Astrocyte (in vitro differentiated cells and primary cell): ENCODE data around the gene ARSK. TPM values are rescaled to one million over a fixed set of nuclear protein-coding genes. Genes with fewer than 3 reads are reported as not detected.

Experiments used
- DNase-seq: peaks from one replicate; pipeline ENCODE4 v3.0.0-alpha.2; 2010; ENCODE audit warnings: low read depth
- FAIRE-seq: peaks from 2 replicates; lab custom pipeline; 2011; peaks lifted over from hg19 to GRCh38; lab: Jason Lieb, UNC
- H2AFZ ChIP-seq: 2 replicates; pipeline ENCODE4 v1.6.0; 2012; ENCODE audit warnings: low read depth, low read length, inconsistent platforms
- H3K27ac ChIP-seq: 2 replicates; pipeline ENCODE4 v1.5.1; 2011; ENCODE audit warnings: low read depth, low read length, inconsistent platforms
- H3K27me3 ChIP-seq: 2 replicates; pipeline ENCODE4 v1.6.0; 2011; ENCODE audit warnings: low read length, inconsistent platforms; ENCODE audit not compliant: insufficient read depth
- H3K36me3 ChIP-seq: 2 replicates; pipeline ENCODE4 v1.5.1; 2011; ENCODE audit warnings: low read length, inconsistent platforms; ENCODE audit not compliant: insufficient read depth
- H3K4me1 ChIP-seq: 2 replicates; pipeline ENCODE4 v1.5.1; 2011; ENCODE audit warnings: low read length, inconsistent platforms; ENCODE audit not compliant: insufficient read depth
- H3K4me2 ChIP-seq: 2 replicates; pipeline ENCODE4 v1.6.0; 2012; ENCODE audit warnings: low read length, inconsistent platforms
- H3K4me3 ChIP-seq: 2 replicates; pipeline ENCODE4 v1.5.1; 2011; ENCODE audit warnings: low read depth, mild to moderate bottlenecking, low read length, inconsistent platforms; ENCODE audit not compliant: insufficient read depth
- H3K79me2 ChIP-seq: 2 replicates; pipeline ENCODE4 v1.6.0; 2012; ENCODE audit warnings: mild to moderate bottlenecking, low read length, inconsistent platforms; ENCODE audit not compliant: insufficient read depth
- H3K9ac ChIP-seq: 2 replicates; pipeline ENCODE4 v1.6.0; 2012; ENCODE audit warnings: mild to moderate bottlenecking, low read length, inconsistent platforms
- H3K9me3 ChIP-seq: 2 replicates; pipeline ENCODE4 v1.5.1; 2012; ENCODE audit warnings: low read depth, mild to moderate bottlenecking, low read length, inconsistent platforms; ENCODE audit not compliant: insufficient read depth
- H4K20me1 ChIP-seq: 2 replicates; pipeline ENCODE4 v1.6.0; 2012; ENCODE audit warnings: low read length, inconsistent platforms; ENCODE audit not compliant: insufficient read depth
- H3K27ac Mint-ChIP-seq: one replicate; pipeline ENCODE4 v1.8.0; 2021; ENCODE audit warnings: mild to moderate bottlenecking, mixed read lengths; ENCODE audit not compliant: unreplicated experiment
- H3K27me3 Mint-ChIP-seq: one replicate; pipeline ENCODE4 v1.8.0; 2021; ENCODE audit warnings: low read depth, mixed read lengths; ENCODE audit not compliant: unreplicated experiment
- H3K36me3 Mint-ChIP-seq: one replicate; pipeline ENCODE4 v1.8.0; 2021; ENCODE audit warnings: low read depth, mixed read lengths; ENCODE audit not compliant: unreplicated experiment
- H3K4me1 Mint-ChIP-seq: one replicate; pipeline ENCODE4 v1.8.0; 2021; ENCODE audit warnings: low read depth, mixed read lengths; ENCODE audit not compliant: unreplicated experiment
- H3K4me3 Mint-ChIP-seq: one replicate; pipeline ENCODE4 v1.8.0; 2021; ENCODE audit warnings: mild to moderate bottlenecking, moderate library complexity, mixed read lengths; ENCODE audit not compliant: unreplicated experiment
- H3K9me3 Mint-ChIP-seq: one replicate; pipeline ENCODE4 v1.8.0; 2021; ENCODE audit warnings: mild to moderate bottlenecking, mixed read lengths; ENCODE audit not compliant: unreplicated experiment
- CTCF ChIP-seq: IDR thresholded peaks from 2 replicates; pipeline ENCODE4 v1.5.1; 2011; ENCODE audit warnings: low read depth, mild to moderate bottlenecking, inconsistent platforms, low read length, moderate library complexity; ENCODE audit not compliant: insufficient read depth
- EZH2 ChIP-seq: IDR thresholded peaks from 2 replicates; pipeline ENCODE4 v1.6.1; 2012; ENCODE audit warnings: mild to moderate bottlenecking, low read length, inconsistent platforms; ENCODE audit not compliant: insufficient read depth
- total RNA-seq: library from RNA; stranded (reverse); gene quantifications from 2 replicates; pipeline ENCODE4 v1.2.1, GENCODE V29; 2021

The ARSK gene
- total RNA-seq, 1 donor from 2014 or later: 9.0 TPM

GRCh38 chr5:95621839-95622629 is 67.1 kb downstream of the ARSK start:
- Mint-ChIP-seq H3K27me3 (peaks cover 45% of the 10 kb centered on the region), H3K4me3 (peak overlapping the region; percentile 78), H3K4me1 (peaks cover 4% of the 10 kb centered on the region), H3K27ac (peak overlapping the region; percentile 9), H3K9me3 (peaks cover 4% of the 10 kb centered on the region), H3K36me3 (peaks cover 3% of the 10 kb centered on the region)
- Histone ChIP-seq H3K27ac (no peak overlapping the region), H4K20me1 (no peaks in the 10 kb centered on the region), H3K36me3 (no peaks in the 10 kb centered on the region), H3K9me3 (no peaks in the 10 kb centered on the region), H3K4me1 (peaks cover 19% of the 10 kb centered on the region), H3K79me2 (no peaks in the 10 kb centered on the region), H3K4me3 (no peak overlapping the region), H3K27me3 (peaks cover 4% of the 10 kb centered on the region), H3K4me2 (peak overlapping the region; percentile 93), H3K9ac (no peak overlapping the region), H2AFZ (peak overlapping the region; percentile 96)
- FAIRE-seq: no peak
- TF ChIP-seq EZH2 (peak; percentile 0), CTCF (no peak)
- DNase-seq: no peak

- H3K4me1 Mint-ChIP-seq: peaks cover 4% of the 10 kb centered on the region
- H3K27ac Mint-ChIP-seq: no peak overlapping the region
- TF ChIP-seq CTCF: no peak
- no peak for TF ChIP-seq EZH2
- peaks cover 4% of the 10 kb centered on the region for H3K27me3 ChIP-seq
- H3K9me3 ChIP-seq: no peaks in the 10 kb centered on the region
- H3K4me3 ChIP-seq: no peak overlapping the region
- FAIRE-seq (no peak), DNase-seq (no peak)
- no peak overlapping the region for H3K27ac ChIP-seq
- peaks cover 41% of the 10 kb centered on the region for H3K27me3 Mint-ChIP-seq
- no peak overlapping the region for H3K4me3 Mint-ChIP-seq
- H3K4me2 ChIP-seq: no peak overlapping the region
- no peaks in the 10 kb centered on the region for H3K79me2 ChIP-seq
- H2AFZ ChIP-seq: no peak overlapping the region
- H3K9me3 Mint-ChIP-seq: peaks cover 9% of the 10 kb centered on the region
- no peaks in the 10 kb centered on the region for H3K36me3 ChIP-seq
- peaks cover 19% of the 10 kb centered on the region for H3K4me1 ChIP-seq
- H3K36me3 Mint-ChIP-seq: peaks cover 3% of the 10 kb centered on the region
- H3K9ac ChIP-seq: no peak overlapping the region
- no peaks in the 10 kb centered on the region for H4K20me1 ChIP-seq
Observed at GRCh38 chr5:95623706-95624105, 68.8 kb downstream of the ARSK start.

- TF ChIP-seq EZH2: no peak
- TF ChIP-seq CTCF: no peak
- H2AFZ ChIP-seq: no peak overlapping the region
- no peak overlapping the region for H3K4me3 ChIP-seq
- no peaks in the 10 kb centered on the region for H4K20me1 ChIP-seq
- Mint-ChIP-seq H3K36me3 (peaks cover 3% of the 10 kb centered on the region), H3K4me1 (peaks cover 4% of the 10 kb centered on the region), H3K9me3 (peaks cover 9% of the 10 kb centered on the region), H3K27ac (no peak overlapping the region), H3K27me3 (peaks cover 34% of the 10 kb centered on the region), H3K4me3 (no peak overlapping the region)
- no peak for FAIRE-seq
- peaks cover 4% of the 10 kb centered on the region for H3K27me3 ChIP-seq
- no peak overlapping the region for H3K27ac ChIP-seq
- H3K9ac ChIP-seq: no peak overlapping the region
- no peaks in the 10 kb centered on the region for H3K9me3 ChIP-seq
- peaks cover 16% of the 10 kb centered on the region for H3K4me1 ChIP-seq
- no peak for DNase-seq
- no peak overlapping the region for H3K4me2 ChIP-seq
- no peaks in the 10 kb centered on the region for H3K79me2 ChIP-seq
- H3K36me3 ChIP-seq: no peaks in the 10 kb centered on the region
Observed at GRCh38 chr5:95624368-95624767, 69.5 kb downstream of the ARSK start.
